CD4-positive, alpha-beta T cell treated with Interleukin-12 subunit alpha and Interleukin-12 subunit beta, for 1 hour (primary cell): ENCODE measurements around the gene ZBTB40.

ENCODE experiments used
- DNase-seq: peaks from one replicate; pipeline ENCODE4 v3.0.0-alpha.2; 2020

ZBTB40 gene

GRCh38 chr1:22534951-22535350, 83.3 kb downstream of the ZBTB40 start:
- DNase-seq, result no peak

DNA sequence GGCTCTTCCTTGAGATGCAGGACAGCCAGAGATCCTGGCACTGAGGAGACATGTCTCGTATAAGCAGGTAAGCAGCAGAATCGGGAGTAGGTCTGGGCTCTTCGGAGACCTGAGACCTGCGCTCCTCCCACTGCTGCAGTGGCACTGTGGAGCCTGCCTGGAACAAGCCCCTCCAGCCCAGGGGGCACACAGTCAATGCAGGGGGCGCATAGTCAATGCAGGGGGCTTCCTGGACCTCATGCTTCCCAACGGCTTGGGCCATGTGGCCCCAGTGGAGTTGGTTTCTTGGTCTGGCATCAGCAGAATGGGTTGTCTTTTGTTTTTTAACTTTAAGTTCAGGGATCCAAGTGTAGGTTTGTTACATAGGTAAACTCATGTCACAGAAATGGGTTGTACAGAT, 83.7 kb downstream of the ZBTB40 start:
- DNase-seq, result no peak

GRCh38 chr1:22536506-22536905, 84.9 kb downstream of the ZBTB40 start:
- no peak for DNase-seq

- DNase-seq, result no peak
These were observed 85.9 kb downstream of the ZBTB40 start for GRCh38 chr1:22537441-22538139.

GRCh38 chr1:22539510-22540118, 88.0 kb downstream of the ZBTB40 start:
- DNase-seq, result no peak

DNA sequence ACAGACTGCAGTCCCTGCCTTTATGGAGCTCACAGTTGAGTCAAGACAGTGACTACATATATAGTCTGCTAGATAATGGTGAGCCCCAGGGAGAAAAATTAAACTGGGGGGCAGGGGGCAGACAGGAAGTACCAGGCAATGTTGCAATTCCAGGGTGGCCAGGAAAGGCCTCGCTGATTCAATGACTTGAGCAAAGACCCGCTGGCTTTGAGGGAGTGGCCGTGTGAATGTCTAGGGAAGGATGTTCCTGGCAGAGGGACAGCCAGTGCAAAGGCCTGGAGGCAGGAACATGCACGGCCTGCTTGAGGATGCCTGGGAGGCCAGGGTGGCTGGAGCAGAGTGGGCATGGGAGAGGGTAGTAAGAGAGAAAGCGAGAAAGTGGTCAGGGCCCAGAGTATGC, 88.7 kb downstream of the ZBTB40 start:
- no peak for DNase-seq

- no peak for DNase-seq
These were observed 91.2 kb downstream of the ZBTB40 start for GRCh38 chr1:22542886-22543285.

- no peak for DNase-seq
These were observed 92.0 kb downstream of the ZBTB40 start for GRCh38 chr1:22543679-22544078.

GRCh38 chr1:22544606-22545005, 93.0 kb downstream of the ZBTB40 start:
- no peak for DNase-seq

GRCh38 chr1:22545141-22545540, 93.5 kb downstream of the ZBTB40 start:
- no peak for DNase-seq

DNA sequence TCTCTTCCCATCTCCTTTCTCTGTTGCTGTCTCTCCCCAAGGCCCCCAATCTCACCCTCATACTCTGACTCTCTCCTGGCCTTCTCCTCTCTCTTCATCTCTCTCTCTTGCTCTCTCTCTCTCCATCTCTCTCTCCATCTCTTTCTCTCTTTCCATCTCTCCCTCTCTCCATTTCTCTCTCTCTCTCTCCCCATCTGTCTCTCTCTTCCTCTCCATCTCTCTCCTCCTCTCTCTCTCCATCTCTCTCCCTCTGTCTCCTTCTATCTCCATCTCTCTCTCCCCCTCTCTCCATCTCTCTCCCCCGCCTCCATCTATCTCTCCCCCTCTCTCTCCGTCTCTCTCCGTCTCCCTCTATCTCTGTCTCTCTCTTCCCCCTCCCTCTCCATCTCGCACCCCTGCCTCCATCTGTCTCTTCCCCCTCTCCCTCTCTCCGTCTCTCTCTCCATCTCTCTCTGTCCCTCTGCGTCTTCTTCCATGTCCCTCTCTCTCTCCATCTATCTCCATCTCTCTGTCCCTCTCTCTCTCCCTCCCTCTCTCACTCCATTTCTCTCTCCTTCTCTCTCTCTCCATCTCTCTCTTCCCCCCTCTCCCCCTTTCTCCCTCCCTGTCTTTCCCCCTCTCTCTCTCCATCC, 95.7 kb downstream of the ZBTB40 start:
- no peak for DNase-seq

- DNase-seq, result no peak
These were observed 96.3 kb downstream of the ZBTB40 start for GRCh38 chr1:22547818-22548462.

- no peak for DNase-seq
These were observed 98.4 kb downstream of the ZBTB40 start for GRCh38 chr1:22550021-22550420.

DNA sequence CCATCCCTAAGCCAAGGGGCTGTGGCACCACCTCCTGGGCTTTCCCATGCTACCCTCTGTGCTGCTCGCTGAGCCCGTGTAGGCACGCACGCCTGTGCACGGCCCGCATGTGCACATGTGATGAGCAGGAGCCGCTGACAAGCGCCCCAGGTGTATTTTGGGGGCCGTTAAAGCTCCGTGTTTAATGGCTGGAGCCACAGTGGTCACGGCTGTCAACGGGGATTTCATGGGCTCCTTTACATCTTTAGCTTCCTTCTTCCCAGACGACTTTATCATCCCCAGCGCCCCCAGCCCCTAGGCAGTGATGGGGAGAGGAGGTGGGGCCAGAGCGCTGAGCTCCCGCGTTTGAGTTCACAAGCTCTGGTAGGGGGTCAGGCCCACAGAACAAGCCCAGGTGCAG, 99.9 kb downstream of the ZBTB40 start:
- no peak for DNase-seq

GRCh38 chr1:22552021-22552420, 100.4 kb downstream of the ZBTB40 start:
- no peak for DNase-seq

DNA sequence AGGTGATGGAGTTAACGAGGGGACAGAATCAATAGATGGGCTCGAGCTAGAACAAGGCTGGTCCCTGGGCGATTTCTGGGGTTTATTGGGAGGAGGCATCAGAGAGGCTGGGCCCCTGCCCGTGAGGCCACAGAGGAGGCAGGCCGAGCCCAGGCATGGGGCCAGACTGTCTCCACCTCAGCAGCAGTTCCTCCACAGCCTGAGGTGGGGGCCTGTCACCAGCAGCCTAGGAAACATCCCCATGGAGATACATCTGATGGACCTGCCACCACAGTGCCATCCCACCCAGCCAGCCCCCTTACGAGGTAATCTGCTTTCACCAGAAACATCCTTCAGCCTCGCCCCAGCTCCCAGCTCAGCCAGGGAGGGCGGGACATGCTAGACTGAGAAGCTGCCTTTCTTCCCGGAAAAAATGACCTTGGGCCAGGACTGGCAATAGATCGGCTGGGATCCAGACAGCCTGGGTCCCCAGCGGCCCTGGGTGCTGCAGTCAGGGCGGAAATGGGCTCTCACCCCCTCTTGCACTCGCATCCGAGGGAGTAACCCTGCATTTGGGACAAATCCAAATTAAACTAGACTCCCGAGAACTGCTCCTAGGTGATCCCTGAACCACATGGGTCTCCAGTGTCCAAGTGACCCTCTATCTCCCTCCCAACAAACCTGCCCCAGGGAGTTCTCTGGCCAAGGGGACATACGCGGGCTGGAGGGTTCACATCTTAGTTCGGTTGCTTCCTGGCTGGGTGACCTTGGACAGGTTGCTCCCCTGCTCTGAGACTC, 101.6 kb downstream of the ZBTB40 start:
- no peak for DNase-seq

- DNase-seq, result no peak
These were observed 102.4 kb downstream of the ZBTB40 start for GRCh38 chr1:22553991-22554522.

DNA sequence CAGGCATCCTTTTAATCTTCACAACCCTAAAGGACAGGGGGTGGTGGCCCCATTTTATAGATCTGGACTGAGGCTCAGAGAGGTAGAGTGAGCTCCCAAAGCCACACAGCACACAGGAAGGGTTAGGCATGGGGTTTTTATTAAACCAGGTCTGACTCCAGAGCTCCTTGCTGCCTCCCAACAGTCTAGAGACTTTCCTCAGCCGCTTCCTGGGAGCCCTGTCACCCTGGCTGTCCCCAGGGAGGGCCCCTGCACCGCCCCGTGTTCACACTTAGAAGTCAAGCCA, 103.7 kb downstream of the ZBTB40 start:
- no peak for DNase-seq

GRCh38 chr1:22556391-22557104, 104.9 kb downstream of the ZBTB40 start:
- no peak for DNase-seq

DNA sequence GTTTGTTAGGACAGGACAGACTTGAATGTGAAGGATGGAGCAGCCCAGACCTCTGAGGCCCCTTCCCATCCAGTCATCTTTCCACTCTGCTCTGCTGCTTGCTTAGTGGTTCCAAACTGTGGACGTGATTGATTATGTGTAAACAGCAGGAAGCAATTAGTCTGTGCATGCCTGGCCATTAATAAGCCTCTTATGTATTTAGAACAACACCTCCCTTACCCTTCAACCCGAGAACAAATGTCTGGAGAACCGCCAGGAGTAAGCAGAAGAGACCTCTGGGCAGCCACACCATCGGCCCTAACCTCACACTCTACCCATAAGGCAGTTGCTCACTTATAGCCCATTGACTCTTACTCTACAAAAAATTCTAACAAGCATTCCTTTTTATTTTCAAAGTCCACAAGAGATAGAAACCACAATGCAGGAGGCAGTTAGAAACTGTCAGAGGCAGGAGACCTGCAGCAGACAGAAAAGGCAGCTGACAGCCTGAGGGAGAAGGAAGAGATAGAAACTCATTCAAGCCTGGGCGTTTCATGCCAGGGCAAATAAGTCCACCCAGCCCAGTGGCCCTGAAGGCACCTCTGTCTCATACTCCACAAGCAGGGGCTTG, 105.8 kb downstream of the ZBTB40 start:
- no peak for DNase-seq

DNA sequence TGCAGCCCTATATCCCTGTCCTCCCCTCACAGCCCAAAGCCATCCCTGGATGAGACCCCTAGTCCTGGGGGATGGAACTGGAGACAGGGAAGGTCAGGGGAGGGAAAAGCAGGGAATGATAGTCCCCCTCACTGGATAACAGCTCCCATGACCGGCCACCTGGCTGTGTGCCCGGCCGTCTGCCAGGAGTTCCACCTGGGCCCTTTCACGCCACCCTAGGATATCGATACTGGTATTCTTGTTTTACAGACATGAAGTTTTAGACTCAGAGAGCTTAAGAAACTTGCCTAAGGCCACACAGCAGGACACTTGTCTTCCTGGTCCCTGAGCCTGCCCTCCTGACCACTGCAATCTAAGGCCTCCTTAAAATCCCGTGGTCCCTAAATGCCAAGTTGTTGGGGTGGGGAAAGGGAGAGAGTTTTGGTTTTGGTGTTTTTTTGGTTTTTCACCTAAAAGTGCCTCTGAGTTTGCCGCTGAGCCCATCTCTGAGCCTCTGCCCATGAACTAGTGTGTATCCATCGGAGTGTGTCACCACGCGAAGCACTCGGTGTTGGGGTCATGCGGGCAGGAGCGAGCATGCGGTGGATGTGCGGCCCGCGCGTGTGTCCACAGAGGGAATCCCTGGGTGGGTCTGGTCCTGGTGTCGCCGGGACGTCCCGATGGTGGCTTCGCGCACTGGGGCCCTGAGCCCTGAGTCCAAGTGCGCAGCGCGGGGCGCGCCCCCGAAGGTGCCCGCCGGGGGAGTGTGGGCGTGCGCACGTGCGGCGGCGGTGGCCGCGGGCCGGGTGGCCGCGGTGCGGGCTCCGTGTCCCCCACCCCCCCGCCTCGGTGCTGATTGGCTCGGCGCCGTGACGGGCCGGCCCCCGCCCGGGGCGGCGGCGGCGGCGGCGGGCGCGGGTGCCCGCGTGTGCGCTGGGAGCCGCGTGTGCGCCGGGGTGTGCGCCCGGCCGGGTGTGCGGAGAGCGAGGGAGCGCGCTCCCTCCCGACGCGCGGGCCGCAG, 111.2 kb downstream of the ZBTB40 start, which contains the start of gene EPHA8:
TSS of gene EPHA8 (plus strand) at position 906 of the 1,000 bp plus-strand sequence. CDS start 147 bp downstream, outside the sequence.
- DNase-seq, result no peak
